NB4 (cell line): ENCODE measurements around the gene HEMK1.
A peak's percentile ranks its signal among the peaks of the same experiment; 100 is the strongest.

Experiments used
- DNase-seq: peaks from one replicate; pipeline ENCODE4 v3.0.0; 2010; ENCODE audit warnings: low read depth
- H3K4me3 ChIP-seq: one replicate; pipeline ENCODE4 v1.5.1; 2011; ENCODE audit warnings: mild to moderate bottlenecking, low read depth, low read length, moderate library complexity
- MYC ChIP-seq: IDR thresholded peaks from 2 replicates; pipeline ENCODE4 v1.6.1; 2011; ENCODE audit warnings: low read depth, low read length
- POLR2A ChIP-seq: IDR thresholded peaks from 2 replicates; pipeline ENCODE4 v1.6.1; 2011; ENCODE audit warnings: mild to moderate bottlenecking; ENCODE audit not compliant: insufficient read length; ENCODE audit errors: extremely low read depth
- TF ChIP-seq, protein P1 (sequence below): IDR thresholded peaks from 2 replicates; pipeline ENCODE4 v1.6.1; 2011; ENCODE audit warnings: low read depth, low read length
- TF ChIP-seq, protein P2 (sequence below): IDR thresholded peaks from one replicate; pipeline ENCODE4 v1.5.1; 2012; ENCODE audit warnings: low read depth, low read length

The HEMK1 gene

DNA sequence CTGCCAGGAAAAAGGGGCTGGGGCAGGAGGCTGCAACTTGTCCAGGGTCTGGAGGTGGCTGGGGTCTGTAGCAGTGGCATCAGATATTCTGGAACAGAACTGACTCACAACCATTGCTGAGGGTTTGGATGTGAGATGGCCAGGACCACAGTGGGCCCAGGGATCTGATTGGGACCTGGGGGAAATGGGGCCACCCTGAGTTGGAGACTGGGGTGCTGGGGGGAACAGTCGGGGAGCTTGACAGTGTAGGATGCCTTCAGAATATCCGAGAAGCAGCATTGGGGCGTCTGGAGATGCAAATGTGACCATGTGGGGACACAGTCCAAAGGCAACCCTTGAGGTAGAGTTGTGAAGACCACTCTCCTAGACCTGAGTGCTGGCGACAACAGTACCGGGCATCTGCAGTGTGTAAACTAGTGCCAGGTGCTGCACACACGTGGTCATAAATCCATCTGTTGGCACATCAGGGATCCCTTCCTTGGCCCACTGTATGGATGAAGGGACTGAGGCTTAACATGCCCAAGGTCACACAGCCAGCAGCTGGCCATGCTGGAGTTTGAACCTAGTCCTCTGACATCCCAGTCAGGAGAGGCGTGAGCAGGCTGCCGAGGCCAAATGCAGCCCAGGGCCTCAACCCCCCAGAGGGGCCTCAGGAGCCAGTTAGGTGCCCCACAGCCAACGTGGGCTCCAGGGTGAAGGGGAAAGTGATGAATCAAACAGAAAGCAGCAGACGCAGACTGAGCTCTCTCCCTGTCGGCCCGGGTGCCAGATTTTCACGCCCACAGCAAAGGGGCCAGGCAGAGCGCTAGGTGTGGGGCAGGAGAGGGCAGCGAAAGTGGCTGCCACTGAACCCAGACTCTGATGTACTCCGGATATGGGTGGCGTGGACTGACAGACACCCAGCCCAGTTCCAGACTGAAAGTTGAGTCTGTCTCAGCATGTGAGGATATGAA is 18.8 kb downstream of the HEMK1 start:
- no peak overlapping the region for H3K4me3 ChIP-seq
- TF ChIP-seq, protein P1, sequence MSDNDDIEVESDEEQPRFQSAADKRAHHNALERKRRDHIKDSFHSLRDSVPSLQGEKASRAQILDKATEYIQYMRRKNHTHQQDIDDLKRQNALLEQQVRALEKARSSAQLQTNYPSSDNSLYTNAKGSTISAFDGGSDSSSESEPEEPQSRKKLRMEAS, result no peak
- TF ChIP-seq MYC (no peak), POLR2A (no peak)
- TF ChIP-seq, protein P2, sequence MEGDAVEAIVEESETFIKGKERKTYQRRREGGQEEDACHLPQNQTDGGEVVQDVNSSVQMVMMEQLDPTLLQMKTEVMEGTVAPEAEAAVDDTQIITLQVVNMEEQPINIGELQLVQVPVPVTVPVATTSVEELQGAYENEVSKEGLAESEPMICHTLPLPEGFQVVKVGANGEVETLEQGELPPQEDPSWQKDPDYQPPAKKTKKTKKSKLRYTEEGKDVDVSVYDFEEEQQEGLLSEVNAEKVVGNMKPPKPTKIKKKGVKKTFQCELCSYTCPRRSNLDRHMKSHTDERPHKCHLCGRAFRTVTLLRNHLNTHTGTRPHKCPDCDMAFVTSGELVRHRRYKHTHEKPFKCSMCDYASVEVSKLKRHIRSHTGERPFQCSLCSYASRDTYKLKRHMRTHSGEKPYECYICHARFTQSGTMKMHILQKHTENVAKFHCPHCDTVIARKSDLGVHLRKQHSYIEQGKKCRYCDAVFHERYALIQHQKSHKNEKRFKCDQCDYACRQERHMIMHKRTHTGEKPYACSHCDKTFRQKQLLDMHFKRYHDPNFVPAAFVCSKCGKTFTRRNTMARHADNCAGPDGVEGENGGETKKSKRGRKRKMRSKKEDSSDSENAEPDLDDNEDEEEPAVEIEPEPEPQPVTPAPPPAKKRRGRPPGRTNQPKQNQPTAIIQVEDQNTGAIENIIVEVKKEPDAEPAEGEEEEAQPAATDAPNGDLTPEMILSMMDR, result no peak
- DNase-seq, result no peak

DNA sequence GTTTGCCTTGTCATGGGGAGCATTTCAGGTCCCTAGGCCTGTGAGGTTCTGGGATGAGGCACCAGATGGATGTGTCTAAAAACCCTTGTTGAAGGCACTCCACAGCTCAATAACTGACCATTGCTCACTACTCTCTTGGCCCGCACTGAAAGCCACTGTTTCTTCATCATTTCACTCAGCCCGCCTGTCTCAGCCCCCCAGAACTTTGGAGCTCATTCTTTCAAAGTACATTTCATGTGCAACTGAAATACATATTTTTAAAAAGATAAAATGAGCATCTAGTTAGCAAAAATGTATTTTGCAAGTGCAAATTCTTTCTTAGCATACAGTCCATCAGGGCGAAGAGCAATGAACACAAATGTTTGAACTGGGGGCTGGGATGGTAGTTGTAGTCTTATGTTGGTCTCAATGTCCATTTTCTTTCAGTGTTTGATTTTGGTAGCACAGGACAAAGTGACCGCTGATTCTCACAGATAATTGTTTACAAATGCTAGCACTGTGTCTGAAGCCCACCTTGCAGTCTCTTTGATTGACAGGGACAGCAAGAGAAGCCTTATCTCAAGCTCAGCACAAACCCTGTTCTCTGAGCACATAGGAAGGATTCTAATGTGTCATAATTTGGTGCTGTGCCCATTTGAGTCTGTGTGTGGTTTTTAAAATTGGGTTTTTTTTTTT is 19.6 kb downstream of the HEMK1 start:
- DNase-seq, result no peak
- TF ChIP-seq, protein P1, result no peak
- TF ChIP-seq POLR2A (no peak), MYC (no peak)
- TF ChIP-seq, protein P2, result no peak
- H3K4me3 ChIP-seq, result no peak overlapping the region

DNA sequence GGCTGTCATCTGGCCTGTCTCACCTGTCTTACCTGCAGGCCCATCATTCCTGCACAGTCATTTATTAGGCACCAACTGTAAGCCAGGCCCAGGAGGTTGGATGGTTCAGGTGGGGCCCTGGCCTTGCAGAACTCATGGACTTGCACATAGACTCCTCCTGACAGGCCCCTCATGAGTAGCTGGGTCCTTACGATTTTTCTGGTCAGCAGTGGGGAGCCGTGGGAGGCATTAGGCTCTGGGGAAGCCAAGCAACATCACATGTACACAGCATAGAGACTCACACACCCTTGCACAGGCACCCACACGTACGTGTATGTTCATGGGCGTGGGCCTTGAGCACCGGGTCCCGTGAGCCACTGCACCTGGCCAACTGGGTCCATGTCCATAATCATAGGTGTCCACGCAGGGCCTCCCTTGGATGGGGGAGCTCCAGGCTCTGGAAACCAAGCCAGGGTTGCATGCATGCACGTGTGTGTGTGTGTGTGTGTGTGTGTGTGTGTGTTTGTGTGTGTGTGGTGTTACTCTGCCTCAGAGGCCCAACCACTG is 21.9 kb downstream of the HEMK1 start:
- peak; percentile 65 for DNase-seq
- TF ChIP-seq, protein P2, result no peak
- TF ChIP-seq MYC (no peak), POLR2A (no peak)
- H3K4me3 ChIP-seq, result no peak overlapping the region

DNA sequence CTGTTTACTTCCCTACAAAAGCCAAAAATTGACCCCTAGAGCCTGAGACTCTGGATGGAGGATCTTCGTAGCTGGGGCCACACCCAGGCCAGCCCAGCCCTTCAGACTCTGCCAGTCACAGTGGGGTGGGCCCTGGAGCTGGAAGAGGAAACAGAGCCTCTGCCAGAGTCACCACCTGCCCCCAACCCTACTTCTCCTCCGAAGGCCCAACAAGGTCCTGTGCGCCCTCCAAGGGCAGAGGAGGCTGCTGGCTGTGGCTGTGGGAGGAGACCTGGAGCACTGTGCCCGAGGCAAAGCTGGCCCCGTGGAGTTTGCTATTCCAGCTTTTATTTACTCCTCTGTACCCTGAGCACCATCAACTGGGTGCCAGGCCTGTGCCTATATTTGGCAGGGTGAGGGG is 23.2 kb downstream of the HEMK1 start:
- TF ChIP-seq, protein P1, result peak; percentile 44
- TF ChIP-seq, protein P2, result no peak
- no peak for TF ChIP-seq POLR2A
- TF ChIP-seq MYC, result 0 out of 2 replicates have a peak, but pooled peaks have one; percentile 28
- H3K4me3 ChIP-seq, result no peak overlapping the region
- peak; percentile 86 for DNase-seq

DNA sequence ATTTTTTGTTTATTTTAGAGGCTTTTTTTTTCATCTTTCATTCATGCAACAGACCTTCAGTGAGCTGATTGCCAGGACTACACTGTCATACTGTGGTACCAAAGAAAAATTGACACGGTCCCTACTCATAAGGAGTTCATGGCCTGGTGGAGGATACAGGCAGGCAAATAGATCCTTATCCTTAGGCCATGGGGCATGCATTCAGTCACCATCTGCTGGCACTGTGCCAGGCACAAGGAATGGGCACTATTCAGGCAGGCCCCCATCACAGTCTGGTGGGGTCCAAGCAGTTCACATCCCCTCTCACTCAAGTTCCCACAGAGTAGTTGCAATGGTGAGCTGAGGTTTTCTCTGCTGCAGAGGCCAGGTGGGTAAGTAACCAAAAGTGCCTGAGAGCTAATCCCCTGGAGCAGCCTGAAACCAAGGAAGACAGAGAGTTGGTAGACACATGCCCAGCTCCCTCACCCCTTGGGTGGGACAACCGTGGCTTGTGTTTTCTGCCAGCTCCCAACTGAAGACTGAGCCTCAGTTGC is 25.0 kb downstream of the HEMK1 start:
- no peak for DNase-seq
- TF ChIP-seq, protein P1, result no peak
- TF ChIP-seq MYC (no peak), POLR2A (no peak)
- TF ChIP-seq, protein P2, result no peak
- no peak overlapping the region for H3K4me3 ChIP-seq
